H1 (cell line): Measurements from ENCODE around the gene APOL1. TPM values are rescaled to one million over a fixed set of nuclear protein-coding genes. Genes with fewer than 3 reads are reported as not detected.

Experiments used
- CTCF ChIA-PET: fragments of 300-600 bp; sonication (Branson Sonifier 250); formaldehyde crosslinking; loops from one replicate; lab custom pipeline; 2021; ENCODE audit not compliant: partially characterized antibody; lab: Charles Lee
- POLR2A ChIA-PET: fragments of 300-600 bp; sonication (Branson Sonifier 250); formaldehyde crosslinking; loops from one replicate; lab custom pipeline; 2021; ENCODE audit warnings: inconsistent platforms; ENCODE audit not compliant: partially characterized antibody; lab: Charles Lee
- DNase-seq, 2 experiments: peaks; one replicate each; pipeline versions ENCODE4 v3.0.0 to v3.0.0-alpha.2; 2010 to 2022; ENCODE audit warnings: low spot score in 2 of 2, low read depth in 1 of 2, mixed read lengths in 1 of 2
- FAIRE-seq: peaks from 2 replicates; lab custom pipeline; 2011; peaks lifted over from hg19 to GRCh38; lab: Jason Lieb, UNC
- H2AFZ ChIP-seq: 2 replicates; pipeline ENCODE4 v1.8.1; 2012; ENCODE audit warnings: low read length, inconsistent platforms
- H2AK5ac ChIP-seq: 2 replicates; pipeline ENCODE4 v1.6.1; 2013; ENCODE audit warnings: low read depth, low read length
- H2BK120ac ChIP-seq: replicated peaks from 2 replicates; pipeline ENCODE3; 2013; ENCODE audit warnings: low read depth, low read length, inconsistent platforms
- H2BK12ac ChIP-seq: 2 replicates; pipeline ENCODE4 v1.6.1; 2013; ENCODE audit warnings: low read depth, low read length
- H2BK15ac ChIP-seq: 2 replicates; pipeline ENCODE4 v1.6.1; 2013; ENCODE audit warnings: low read length
- H2BK20ac ChIP-seq: 2 replicates; pipeline ENCODE4 v1.6.1; 2013; ENCODE audit warnings: low read length
- H2BK5ac ChIP-seq: 2 replicates; pipeline ENCODE4 v1.6.1; 2013; ENCODE audit warnings: low read depth, low read length
- H3K14ac ChIP-seq: 2 replicates; pipeline ENCODE4 v1.6.1; 2013; ENCODE audit warnings: inconsistent platforms; ENCODE audit not compliant: insufficient read length
- H3K18ac ChIP-seq: 2 replicates; pipeline ENCODE4 v1.6.1; 2013; ENCODE audit warnings: low read length; ENCODE audit errors: extremely low read depth
- H3K23ac ChIP-seq: 2 replicates; pipeline ENCODE4 v1.6.1; 2013; ENCODE audit warnings: inconsistent platforms; ENCODE audit not compliant: insufficient read length
- H3K23me2 ChIP-seq: 2 replicates; pipeline ENCODE4 v1.6.1; 2013; ENCODE audit warnings: low read depth, low read length
- H3K27ac ChIP-seq: 2 replicates; pipeline ENCODE4 v1.6.1; 2011; ENCODE audit warnings: low read depth, low read length, inconsistent platforms
- H3K27me3 ChIP-seq, 4 experiments: replicated peaks in 1 of 4; 1 replicate in 1 of 4; 2 replicates in 3 of 4; pipeline versions ENCODE4 v1.6.1 to v1.8.1; 2011 to 2013; ENCODE audit warnings: low read length in 3 of 4, mild to moderate bottlenecking in 3 of 4, inconsistent platforms in 2 of 4, mixed read lengths in 2 of 4, moderate library complexity in 1 of 4; ENCODE audit not compliant: control insufficient read depth in 3 of 4, insufficient read depth in 3 of 4; ENCODE audit errors: extremely low read depth in 1 of 4
- H3K36me3 ChIP-seq, 4 experiments: 2 replicates each; pipeline versions ENCODE4 v1.6.1 to v1.8.1; 2011 to 2013; ENCODE audit warnings: mild to moderate bottlenecking in 4 of 4, low read length in 3 of 4, moderate library complexity in 2 of 4, control low read depth in 1 of 4, inconsistent platforms in 1 of 4; ENCODE audit not compliant: insufficient read depth in 4 of 4, control insufficient read depth in 2 of 4
- H3K4ac ChIP-seq: replicated peaks from 2 replicates; pipeline ENCODE3; 2013; ENCODE audit warnings: low read length, low read depth, mixed read lengths, inconsistent platforms; ENCODE audit not compliant: insufficient read length
- H3K4me1 ChIP-seq, 4 experiments: replicated peaks in 1 of 4; 1 replicate in 1 of 4; 2 replicates in 3 of 4; pipeline versions ENCODE4 v1.6.1 to v1.8.1; 2011 to 2013; ENCODE audit warnings: low read length in 3 of 4, inconsistent platforms in 2 of 4, mixed read lengths in 1 of 4; ENCODE audit not compliant: insufficient read depth in 4 of 4, control insufficient read depth in 3 of 4
- H3K4me2 ChIP-seq, 2 experiments: 2 replicates each; pipeline versions ENCODE4 v1.6.1 to v1.8.1; 2011 to 2013; ENCODE audit warnings: low read depth in 2 of 2, low read length in 2 of 2, control low read depth in 1 of 2, inconsistent platforms in 1 of 2, mild to moderate bottlenecking in 1 of 2; ENCODE audit not compliant: insufficient read depth in 1 of 2
- H3K4me3 ChIP-seq, 4 experiments: fragments of 200-600, 300-600 bp in 1 of 4; sonication (generic), shearing (Covaris generic), sonication (Bioruptor Twin) in 1 of 4; 2 replicates each; pipeline versions ENCODE4 v1.5.1 to v1.8.1; 2011 to 2016; ENCODE audit warnings: low read length in 4 of 4, low read depth in 3 of 4, control low read depth in 2 of 4, inconsistent platforms in 2 of 4, mild to moderate bottlenecking in 2 of 4, mixed read lengths in 1 of 4, moderate library complexity in 1 of 4; ENCODE audit not compliant: insufficient read depth in 2 of 4; ENCODE audit errors: extremely low read depth in 1 of 4
- H3K56ac ChIP-seq: replicated peaks from 2 replicates; pipeline ENCODE3; 2013; ENCODE audit warnings: low read depth, mild to moderate bottlenecking, mixed read lengths, low read length, inconsistent platforms; ENCODE audit not compliant: insufficient read length
- H3K79me1 ChIP-seq: 2 replicates; pipeline ENCODE4 v1.6.1; 2013; ENCODE audit warnings: low read depth, low read length, control low read depth
- H3K79me2 ChIP-seq, 2 experiments: 2 replicates each; pipeline versions ENCODE4 v1.6.1 to v1.8.1; 2012 to 2013; ENCODE audit warnings: low read length in 2 of 2, mild to moderate bottlenecking in 2 of 2, inconsistent platforms in 1 of 2; ENCODE audit not compliant: insufficient read depth in 2 of 2, control insufficient read depth in 1 of 2
- H3K9ac ChIP-seq, 4 experiments: replicated peaks in 1 of 4; 1 replicate in 1 of 4; 2 replicates in 3 of 4; pipeline versions ENCODE4 v1.6.1 to v1.8.1; 2011 to 2013; ENCODE audit warnings: low read depth in 3 of 4, low read length in 3 of 4, control low read depth in 2 of 4, mild to moderate bottlenecking in 2 of 4, moderate library complexity in 2 of 4, inconsistent platforms in 1 of 4; ENCODE audit errors: extremely low read depth in 1 of 4
- H3K9me3 ChIP-seq, 2 experiments: 2 replicates each; pipeline versions ENCODE4 v1.6.1 to v1.8.1; 2012 to 2013; ENCODE audit warnings: mild to moderate bottlenecking in 2 of 2, moderate library complexity in 2 of 2, control low read depth in 1 of 2, inconsistent platforms in 1 of 2, low read depth in 1 of 2, low read length in 1 of 2, mixed read lengths in 1 of 2; ENCODE audit not compliant: insufficient read depth in 2 of 2
- H4K20me1 ChIP-seq, 2 experiments: replicated peaks in 1 of 2; 2 replicates each; pipeline versions ENCODE3 to v1.8.1; 2011 to 2013; ENCODE audit warnings: inconsistent platforms in 2 of 2, low read length in 2 of 2, mild to moderate bottlenecking in 1 of 2; ENCODE audit not compliant: insufficient read depth in 2 of 2, control insufficient read depth in 1 of 2
- H4K5ac ChIP-seq: 2 replicates; pipeline ENCODE4 v1.6.1; 2013; ENCODE audit warnings: low read length, low read depth, mixed read lengths, inconsistent platforms; ENCODE audit not compliant: insufficient read length
- H4K8ac ChIP-seq: 2 replicates; pipeline ENCODE4 v1.8.0; 2013; ENCODE audit warnings: mild to moderate bottlenecking, moderate library complexity, low read length, inconsistent platforms; ENCODE audit not compliant: insufficient read depth; ENCODE audit errors: extremely low read depth
- H4K91ac ChIP-seq: replicated peaks from 2 replicates; pipeline ENCODE3; 2013; ENCODE audit warnings: low read length, mixed read lengths, inconsistent platforms; ENCODE audit not compliant: insufficient read length
- BACH1 ChIP-seq: IDR thresholded peaks from 2 replicates; pipeline ENCODE4 v1.6.1; 2012; ENCODE audit warnings: low read length, improper control_type of control experiment
- BRCA1 ChIP-seq: IDR thresholded peaks from 2 replicates; pipeline ENCODE4 v1.6.1; 2012; ENCODE audit warnings: low read depth, low read length, improper control_type of control experiment
- CBX5 ChIP-seq: fragments of 300-800, 300-1000 bp; sonication (generic); IDR thresholded peaks from 2 replicates; pipeline ENCODE4 v1.7.1; 2016; ENCODE audit warnings: antibody characterized with exemption, low read length, low read depth
- CHD2 ChIP-seq: IDR thresholded peaks from 2 replicates; pipeline ENCODE4 v1.6.1; 2012; ENCODE audit warnings: low read length, improper control_type of control experiment
- CREB1 ChIP-seq: IDR thresholded peaks from 2 replicates; pipeline ENCODE4 v1.6.1; 2012; ENCODE audit warnings: inconsistent platforms
- KDM1A ChIP-seq: fragments of 200-600, 300-600 bp; sonication (generic); IDR thresholded peaks from 2 replicates; pipeline ENCODE4 v1.7.1; 2016; ENCODE audit warnings: mild to moderate bottlenecking, low read length, borderline replicate concordance
- KDM5A ChIP-seq: fragments of 200-600 bp; IDR thresholded peaks from 2 replicates; pipeline ENCODE4 v1.7.1; 2012; ENCODE audit warnings: mild to moderate bottlenecking, low read length, inconsistent platforms, mixed read lengths
- NANOG ChIP-seq: IDR thresholded peaks from 2 replicates; pipeline ENCODE4 v1.6.1; 2011; ENCODE audit warnings: low read length, low read depth, mild to moderate bottlenecking, inconsistent platforms; ENCODE audit not compliant: insufficient read depth, poor library complexity, severe bottlenecking
- NRF1 ChIP-seq: IDR thresholded peaks from 2 replicates; pipeline ENCODE4 v1.6.1; 2011; ENCODE audit warnings: mild to moderate bottlenecking, low read depth, low read length, improper control_type of control experiment
- POLR2A ChIP-seq, 2 experiments: IDR thresholded peaks; 1 replicate in 1 of 2; 2 replicates in 1 of 2; pipeline ENCODE4 v1.6.1; 2011; ENCODE audit warnings: low read depth in 2 of 2, low read length in 2 of 2, mild to moderate bottlenecking in 2 of 2; ENCODE audit errors: control extremely low read depth in 1 of 2
- POU5F1 ChIP-seq: IDR thresholded peaks from 2 replicates; pipeline ENCODE4 v1.6.1; 2011; ENCODE audit warnings: low read depth, mild to moderate bottlenecking, low read length, moderate library complexity
- RXRA ChIP-seq: IDR thresholded peaks from 2 replicates; pipeline ENCODE4 v1.6.1; 2011; ENCODE audit warnings: low read depth, mild to moderate bottlenecking, low read length, moderate library complexity; ENCODE audit not compliant: insufficient read depth
- SIX5 ChIP-seq: IDR thresholded peaks from 2 replicates; pipeline ENCODE4 v1.6.1; 2011; ENCODE audit warnings: mild to moderate bottlenecking, low read depth, low read length
- SP1 ChIP-seq: IDR thresholded peaks from 2 replicates; pipeline ENCODE4 v1.6.1; 2011; ENCODE audit warnings: low read depth, low read length
- SRF ChIP-seq: IDR thresholded peaks from 2 replicates; pipeline ENCODE4 v1.6.1; 2011; ENCODE audit warnings: mild to moderate bottlenecking, low read depth, low read length, moderate library complexity
- SUZ12 ChIP-seq: fragments of 200-600 bp; sonication (generic); IDR thresholded peaks from 2 replicates; pipeline ENCODE4 v1.6.1; 2012; ENCODE audit warnings: mild to moderate bottlenecking, inconsistent platforms, low read length, moderate library complexity, mixed read lengths
- TEAD4 ChIP-seq: IDR thresholded peaks from 2 replicates; pipeline ENCODE4 v1.6.1; 2012; ENCODE audit warnings: low read depth, low read length, inconsistent platforms, mixed read lengths
- WGBS, 2 experiments: shearing (Covaris generic) in 1 of 2; methylation state at CpG; one replicate each; pipeline versions ENCODE4 v1.1.6 to v1.1.7; 2013 to 2015; ENCODE audit warnings: low lambda C conversion rate in 2 of 2, mixed read lengths in 2 of 2, inconsistent platforms in 1 of 2, low coverage in 1 of 2, missing lambda C conversion rate in 1 of 2; ENCODE audit not compliant: insufficient replicate concordance in 2 of 2, insufficient coverage in 1 of 2, insufficient read length in 1 of 2; ENCODE audit errors: extremely low coverage in 1 of 2, missing lambda C conversion rate in 1 of 2; 5-methylcytosine and 5-hydroxymethylcytosine counted together
- polyA plus RNA-seq, 7 experiments: library from polyadenylated mRNA; depleted of rRNA in 3 of 7; stranded (reverse) in 5 of 7; unstranded in 2 of 7; fragments of >200 nt in 5 of 7; fragments of 200-250 nt in 2 of 7; gene quantifications; 1 replicate in 5 of 7; 2 replicates in 1 of 7; 4 replicates in 1 of 7; pipeline versions ENCODE4 v1.2.1 to v1.2.3, GENCODE V29; 2011 to 2013; ENCODE audit warnings: missing spikeins in 2 of 7, mixed read lengths in 2 of 7
- total RNA-seq: library from RNA; stranded (reverse); fragmentation: NEBNext Ultra II Directional; extraction: Animal tissue kit (Norgen Biotek cat#: 25700); gene quantifications from 2 replicates; pipeline ENCODE4 v1.2.1, GENCODE V29; 2021

The APOL1 gene
- total and polyA plus RNA-seq, 2 of the 8 experiments (the other 6 are each of a cell fraction or from before 2014, with no cell fraction given): not detected

- no peak overlapping the region for H3K9ac ChIP-seq
- H2BK120ac ChIP-seq: no peak overlapping the region
- no peak overlapping the region for H4K91ac ChIP-seq
- no peaks in the 10 kb centered on the region for H3K23me2 ChIP-seq
- H3K4me2 ChIP-seq: no peak overlapping the region
- no peak overlapping the region for H3K23ac ChIP-seq
- H3K4me3 ChIP-seq: no peak overlapping the region
- H3K27me3 ChIP-seq: no peaks in the 10 kb centered on the region
- H3K4ac ChIP-seq: no peak overlapping the region
- H3K27ac ChIP-seq: no peak overlapping the region
- H2BK15ac ChIP-seq: no peak overlapping the region
- H3K36me3 ChIP-seq: peaks cover 48 to 75% (median 68%) of the 10 kb centered on the region in 4 experiments
- H4K5ac ChIP-seq: no peak overlapping the region
- DNase-seq (no peak), FAIRE-seq (no peak)
- CTCF ChIA-PET: interaction anchor here (0.9 to 8.0 kb wide), 11 partner anchors 8 to 205 kb away, joined by 3 to 159 read pairs (median 7); partner anchors contain the start of gene APOL2
- H4K8ac ChIP-seq: no peak overlapping the region; the same call in 1 of the 2 replicates
- no peak overlapping the region for H2BK12ac ChIP-seq
- peaks cover 0 to 11% of the 10 kb centered on the region in 2 experiments for H4K20me1 ChIP-seq
- H3K14ac ChIP-seq: no peak overlapping the region
- no peak overlapping the region for H2BK20ac ChIP-seq
- H2AFZ ChIP-seq: no peak overlapping the region
- H3K9me3 ChIP-seq: no peaks in the 10 kb centered on the region
- WGBS, 2 experiments: 91% methylated on average over 12 of the region's 12 CpGs; no CpG with 5 or more reads in 1 of the 2 experiments
- H3K56ac ChIP-seq: no peak overlapping the region
- H3K18ac ChIP-seq: no peak overlapping the region
- H2BK5ac ChIP-seq: no peak overlapping the region
- no peaks in the 10 kb centered on the region for H3K79me2 ChIP-seq
- no peak overlapping the region for H2AK5ac ChIP-seq
- POLR2A ChIA-PET: no interaction called here
- no peaks in the 10 kb centered on the region for H3K79me1 ChIP-seq
- H3K4me1 ChIP-seq: peaks cover 0 to 3% (median 0%) of the 10 kb centered on the region in 4 experiments; a peak in 3 of 7 replicates
- no peak for TF ChIP-seq BRCA1
- TF ChIP-seq SIX5: no peak
- no peak for TF ChIP-seq SRF
- no peak for TF ChIP-seq KDM5A
- TF ChIP-seq NRF1: no peak
- no peak for TF ChIP-seq CBX5
- no peak for TF ChIP-seq BACH1
- TF ChIP-seq CHD2: no peak
- no peak for TF ChIP-seq POLR2A (IDR thresholded peaks at IDR 0.05; ENCODE audit: control extremely low read depth in 1 of 2, low read depth in 2 of 2, low read length in 2 of 2)
- TF ChIP-seq POU5F1: no peak
- TF ChIP-seq CREB1: no peak
- TF ChIP-seq SUZ12: no peak
- TF ChIP-seq NANOG: no peak
- TF ChIP-seq SP1: no peak
- no peak for TF ChIP-seq TEAD4
- no peak for TF ChIP-seq KDM1A
- TF ChIP-seq RXRA: no peak
Measured at GRCh38 chr22:36285017-36285416, 32.1 kb downstream of the APOL1 start.
